Germinal center (tissue), 1 donor: ENCODE results near the gene MEGF11.

Experiments
- DNase-seq: peaks from one replicate; pipeline ENCODE4 v3.0.0; 2012; ENCODE audit warnings: mixed read lengths, low spot score

MEGF11 gene

DNA sequence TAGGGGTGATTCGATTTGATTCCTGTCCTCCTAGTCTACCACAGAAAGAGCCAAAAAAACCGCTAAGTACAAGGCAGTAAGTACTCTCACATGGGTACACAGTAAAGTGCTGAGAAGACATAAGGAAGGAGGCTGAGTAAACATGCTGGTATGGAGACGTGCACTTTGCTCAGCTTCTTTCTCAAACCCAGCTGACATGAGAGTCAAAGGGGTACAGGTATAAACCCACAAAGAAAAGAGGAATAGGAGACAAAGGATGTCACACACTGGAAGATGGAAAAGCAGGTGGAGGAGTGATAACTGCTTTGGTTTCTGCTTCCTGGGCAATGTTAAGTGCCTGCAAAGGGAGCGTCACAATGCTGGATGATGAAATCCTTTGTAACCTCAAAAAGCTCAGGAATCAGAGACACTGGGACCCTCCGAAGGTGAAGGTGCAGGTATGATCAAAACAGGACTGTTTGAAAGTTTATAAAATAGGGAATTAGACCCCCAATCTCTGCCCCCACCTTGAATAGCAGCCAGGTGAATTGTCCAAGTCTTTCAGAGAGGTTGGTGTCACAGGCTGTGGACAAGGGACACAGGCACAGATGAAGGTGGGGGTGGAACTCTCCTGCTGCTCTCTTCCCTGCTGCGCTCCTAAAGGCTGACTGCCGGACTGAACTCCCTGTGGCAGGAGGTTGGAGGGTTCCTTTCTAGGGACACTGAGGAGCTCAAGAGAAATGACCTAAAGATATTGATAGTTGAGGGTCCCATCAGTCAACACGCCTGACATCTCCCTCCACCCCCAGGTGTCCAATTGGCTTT, 282.4 kb downstream of the MEGF11 start:
- DNase-seq, result no peak

DNA sequence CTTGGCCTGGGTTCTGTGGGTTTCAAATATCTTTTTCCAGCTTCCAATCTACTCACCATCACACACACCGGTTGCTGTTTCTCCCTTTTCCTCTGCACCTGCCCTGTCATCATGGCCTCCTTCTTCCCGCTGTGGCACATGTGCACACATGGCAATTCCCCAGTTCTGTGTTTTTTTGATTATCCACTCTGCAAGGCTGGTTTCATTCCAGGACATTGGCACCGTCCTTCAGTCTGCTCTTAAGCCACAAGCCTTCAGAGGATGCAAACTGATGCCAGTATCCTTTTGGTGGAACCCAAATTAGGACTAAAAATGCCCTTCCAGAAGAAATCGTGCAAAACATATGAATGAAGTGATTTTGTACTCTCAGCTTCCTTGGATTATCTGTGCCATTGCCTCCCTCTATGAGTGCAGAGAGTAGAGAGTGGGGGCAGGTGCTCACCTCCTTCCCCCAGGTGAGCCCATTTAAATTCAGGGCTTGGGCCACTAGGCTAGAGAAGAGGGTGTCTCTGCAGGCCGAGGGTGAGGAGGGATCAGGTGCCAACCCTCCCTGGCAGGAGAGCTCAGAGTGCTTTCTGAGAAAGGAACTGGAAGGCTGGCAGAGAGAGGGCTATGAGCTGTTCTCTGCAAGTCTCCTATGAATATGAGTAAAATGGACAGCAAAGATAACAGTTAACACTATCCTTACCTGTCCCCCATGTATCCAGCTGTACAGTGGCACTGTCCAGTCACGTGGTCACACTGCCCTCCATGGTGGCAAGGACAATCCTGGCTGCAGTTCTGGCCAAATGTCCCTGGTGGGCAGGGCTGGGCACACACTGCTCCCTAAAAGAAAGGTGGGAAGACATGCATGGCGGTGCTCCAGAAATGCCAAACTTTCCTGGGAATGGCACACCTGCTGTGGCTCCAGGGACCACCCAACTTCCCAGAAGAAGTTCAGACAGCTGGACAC, 283.4 kb downstream of the MEGF11 start:
- no peak for DNase-seq

DNA sequence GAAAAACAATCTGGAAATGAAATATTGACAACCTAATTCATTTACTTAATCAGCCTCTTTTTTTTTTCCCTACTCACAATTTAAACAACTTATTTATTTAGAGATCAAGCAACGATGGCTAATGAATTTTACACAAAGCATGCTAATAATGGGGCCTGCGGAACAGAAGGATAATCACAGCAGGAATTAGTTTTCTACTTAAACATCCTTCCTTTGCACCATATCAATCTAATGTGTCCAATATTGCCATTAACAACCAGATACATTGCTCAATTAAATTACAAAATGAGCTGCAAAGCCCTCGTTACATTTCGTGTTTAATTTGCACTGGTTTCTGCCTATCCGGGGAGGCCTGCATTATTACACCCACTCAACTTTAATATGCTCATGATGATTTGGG, 285.0 kb downstream of the MEGF11 start:
- DNase-seq, result no peak

DNA sequence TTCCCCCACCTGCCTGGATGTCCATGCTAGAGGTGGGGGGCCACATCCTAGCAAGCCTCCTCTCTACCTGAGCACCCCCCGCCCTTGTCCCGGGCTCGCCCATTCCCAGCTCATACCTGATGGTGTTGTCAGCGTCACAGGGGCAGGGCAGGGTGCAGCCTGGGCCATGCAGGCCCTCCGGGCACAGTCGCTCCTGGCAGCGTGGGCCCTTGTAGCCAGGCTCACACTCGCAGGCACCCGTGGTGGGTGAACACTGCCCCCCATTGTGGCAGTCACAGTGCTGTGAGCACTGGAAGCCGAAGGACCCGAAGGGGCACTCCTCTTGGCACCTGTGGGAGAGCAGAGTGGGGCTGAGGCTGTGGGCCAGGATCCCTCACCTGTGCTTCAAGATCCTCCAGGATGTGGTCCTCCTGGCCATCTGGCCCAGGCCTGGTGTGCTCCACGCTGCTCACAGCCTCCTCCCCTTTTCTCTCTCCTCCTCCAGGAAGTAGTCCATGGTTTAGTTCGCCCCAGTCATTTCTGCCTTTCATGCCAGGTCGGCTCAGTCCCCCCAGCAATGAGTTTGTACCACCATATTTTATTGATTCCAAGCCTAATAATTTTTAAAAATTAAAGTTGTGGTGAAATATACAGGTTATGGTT, 288.6 kb downstream of the MEGF11 start:
- DNase-seq, result no peak

DNA sequence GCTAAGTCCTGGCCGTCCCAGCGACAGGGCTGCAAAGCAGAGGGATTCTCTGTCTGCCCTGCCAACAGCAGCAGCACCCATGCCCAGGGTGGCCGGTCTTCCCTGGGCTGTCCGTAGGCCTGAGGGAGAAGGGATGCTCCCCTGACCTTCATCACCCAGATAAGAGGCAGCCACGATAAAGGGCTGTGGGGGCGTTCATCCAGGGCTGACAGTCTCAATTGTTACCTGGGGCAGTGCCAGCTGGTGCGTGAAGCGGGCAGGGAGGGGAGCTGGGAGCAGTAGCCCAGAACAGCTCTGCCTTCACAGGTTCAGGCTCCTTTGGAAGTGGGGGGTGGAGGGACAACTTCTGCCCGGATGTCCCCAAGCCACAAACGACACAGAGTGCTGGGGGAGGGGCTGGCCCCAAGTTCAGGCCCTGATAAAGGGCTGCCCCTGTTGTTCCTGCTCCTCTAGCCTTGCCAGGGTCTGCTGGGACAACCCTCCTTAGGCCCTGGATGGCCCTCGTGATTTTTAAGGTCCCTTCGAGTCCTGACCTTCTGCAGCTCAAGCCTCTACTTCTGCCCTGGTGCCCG, 289.6 kb downstream of the MEGF11 start:
- no peak for DNase-seq

DNA sequence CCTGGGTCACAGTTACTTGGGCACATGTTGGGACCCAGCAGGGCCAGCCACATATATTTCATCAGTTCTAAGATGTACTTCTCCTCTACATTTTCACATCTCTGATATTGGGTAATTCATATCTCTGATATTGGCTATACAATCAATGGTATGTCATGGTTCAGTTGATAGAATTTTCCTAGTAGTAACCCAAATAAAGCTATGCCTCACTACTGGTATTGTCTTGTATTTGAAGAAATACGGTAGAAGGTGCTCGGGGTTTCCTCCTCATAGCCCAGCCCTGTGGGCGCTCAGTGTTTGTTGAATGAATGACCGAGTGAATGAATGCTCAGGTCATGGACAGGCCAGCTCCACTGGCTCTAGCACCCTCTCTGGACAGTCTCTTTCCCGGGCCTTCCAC, 290.2 kb downstream of the MEGF11 start:
- DNase-seq, result no peak

DNA sequence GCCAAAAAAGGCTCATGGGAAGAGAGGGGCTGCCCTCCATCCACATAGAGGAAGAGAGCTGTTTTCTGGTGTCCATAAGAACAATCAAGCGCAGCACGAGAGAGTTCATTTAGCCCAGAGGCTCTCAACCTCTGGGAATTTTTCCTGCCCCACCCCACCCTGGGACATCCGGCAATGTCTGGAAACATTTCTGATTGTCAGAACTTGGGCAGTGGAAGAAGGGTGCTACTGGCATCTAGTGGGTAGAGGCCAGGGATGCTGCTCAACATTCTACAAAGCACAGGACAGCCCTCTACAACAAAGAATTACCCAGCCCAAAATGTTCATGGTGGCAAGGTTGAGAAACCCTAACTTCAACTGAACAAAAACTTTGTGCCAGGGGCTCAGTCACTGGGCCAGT, 291.4 kb downstream of the MEGF11 start:
- no peak for DNase-seq

DNA sequence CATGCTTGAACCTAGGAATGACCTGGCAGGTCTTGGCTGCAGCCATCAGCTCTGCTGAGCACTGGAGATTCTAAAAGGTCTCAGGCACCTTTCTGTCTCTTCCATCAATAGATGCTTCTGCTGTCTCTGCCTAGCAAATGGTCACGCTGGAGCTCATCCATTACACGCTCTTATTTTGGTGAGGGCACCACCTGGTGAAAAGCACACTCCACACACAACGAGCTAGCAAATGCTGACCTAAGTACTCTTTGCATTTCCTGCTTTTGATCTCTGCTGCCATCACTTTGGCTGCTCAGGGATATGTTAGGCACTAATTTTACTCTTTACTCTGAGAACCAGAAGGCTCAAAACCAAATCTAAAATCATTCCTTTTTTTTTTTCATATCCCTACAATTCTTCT, 293.0 kb downstream of the MEGF11 start:
- no peak for DNase-seq

DNA sequence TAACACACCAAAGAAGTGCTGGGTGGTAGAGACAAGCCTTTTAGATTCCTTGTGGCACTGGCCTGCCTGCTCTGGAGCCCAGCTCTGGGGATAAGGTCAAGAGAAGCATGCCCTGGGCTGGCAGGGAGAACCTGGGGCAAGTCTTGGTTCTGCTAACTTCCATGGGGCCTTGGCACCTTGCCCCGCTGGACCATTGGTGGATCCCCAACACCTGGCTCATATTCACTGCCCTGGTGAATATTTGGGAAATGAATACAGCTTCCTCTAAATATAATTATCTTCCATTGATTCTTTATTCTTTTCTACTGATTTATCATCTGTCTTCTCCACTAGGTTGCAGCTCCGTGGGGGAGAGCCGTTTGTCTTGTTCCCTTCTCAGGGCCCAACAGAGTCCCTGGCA, 294.7 kb downstream of the MEGF11 start:
- DNase-seq, result no peak

DNA sequence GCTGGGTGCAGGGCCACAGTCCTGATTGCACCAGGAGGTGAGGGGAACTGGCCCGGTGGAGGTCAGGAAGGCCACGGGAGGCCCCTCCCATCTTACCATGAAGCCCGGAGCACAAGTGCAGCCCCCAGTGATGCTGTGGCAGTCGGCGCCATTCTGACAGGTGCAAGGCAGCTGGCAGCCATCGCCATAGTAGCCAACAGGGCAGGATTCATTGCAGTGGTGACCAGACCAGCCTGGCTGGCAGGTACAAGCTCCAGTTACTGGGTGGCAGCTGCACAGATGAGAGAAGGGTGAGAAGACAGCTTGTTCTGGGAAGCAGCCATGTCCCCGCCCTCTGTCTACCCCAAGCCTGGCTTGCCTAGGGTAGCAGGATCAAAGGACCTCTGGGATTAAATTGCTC, 296.1 kb downstream of the MEGF11 start:
- no peak for DNase-seq

DNA sequence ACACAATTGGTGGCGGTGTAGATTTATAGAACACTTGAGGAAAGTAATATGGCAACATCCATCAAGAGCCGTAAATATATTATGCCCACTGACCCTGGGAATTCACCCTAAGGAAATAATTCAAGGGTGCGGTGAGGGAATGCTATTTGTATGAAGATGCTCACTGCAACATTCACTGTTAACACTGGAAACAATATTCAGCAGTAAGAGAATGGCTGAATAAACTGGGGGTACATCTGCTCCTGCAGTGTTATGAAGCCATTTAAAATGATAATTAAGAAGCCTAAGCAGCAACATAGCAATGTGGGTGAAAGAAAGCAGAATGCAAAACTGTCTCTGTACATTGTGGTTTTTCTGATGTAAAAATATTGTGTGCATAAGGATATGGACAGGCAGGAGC, 296.7 kb downstream of the MEGF11 start:
- DNase-seq, result no peak

DNA sequence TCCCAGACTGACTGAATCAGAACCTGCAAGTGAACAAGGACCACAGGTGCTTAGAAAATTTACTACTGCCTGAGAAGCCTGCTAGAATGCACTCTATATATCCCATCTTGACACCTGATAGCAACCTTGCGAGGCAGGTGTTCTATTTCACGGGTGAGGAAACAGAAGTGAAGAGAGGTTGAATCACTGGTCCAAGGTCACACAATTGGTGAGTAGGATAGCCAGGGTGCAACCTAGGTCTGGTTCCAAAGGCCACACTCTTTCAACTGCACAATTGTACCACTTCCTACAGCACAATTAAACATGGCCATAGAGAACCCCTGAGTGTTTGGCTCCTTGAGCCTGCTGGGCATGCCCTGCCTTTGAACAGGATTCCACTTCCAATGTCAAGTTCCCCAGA, 297.2 kb downstream of the MEGF11 start:
- DNase-seq, result no peak

DNA sequence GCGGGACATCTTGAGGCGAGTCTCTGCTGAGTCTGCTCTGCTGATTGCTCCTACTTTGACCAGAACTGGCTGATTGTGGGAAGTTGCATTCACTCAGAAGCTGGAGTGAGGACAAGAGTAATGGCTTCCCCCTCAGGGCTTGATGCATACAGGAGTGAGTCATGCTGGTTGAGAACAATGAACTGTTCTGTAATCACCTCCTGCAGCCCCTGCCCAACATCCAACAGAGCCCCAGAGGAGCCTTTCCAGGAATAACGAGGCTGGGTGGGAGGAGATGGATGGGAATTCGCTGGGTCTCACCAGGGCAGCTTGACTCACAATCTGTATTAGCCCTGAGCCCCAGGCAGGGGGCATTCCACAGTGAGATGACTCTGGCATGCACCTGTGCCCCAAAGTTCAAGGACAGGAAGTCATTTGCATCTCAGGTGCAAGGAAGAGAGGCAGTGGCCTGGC, 299.2 kb downstream of the MEGF11 start:
- no peak for DNase-seq

DNA sequence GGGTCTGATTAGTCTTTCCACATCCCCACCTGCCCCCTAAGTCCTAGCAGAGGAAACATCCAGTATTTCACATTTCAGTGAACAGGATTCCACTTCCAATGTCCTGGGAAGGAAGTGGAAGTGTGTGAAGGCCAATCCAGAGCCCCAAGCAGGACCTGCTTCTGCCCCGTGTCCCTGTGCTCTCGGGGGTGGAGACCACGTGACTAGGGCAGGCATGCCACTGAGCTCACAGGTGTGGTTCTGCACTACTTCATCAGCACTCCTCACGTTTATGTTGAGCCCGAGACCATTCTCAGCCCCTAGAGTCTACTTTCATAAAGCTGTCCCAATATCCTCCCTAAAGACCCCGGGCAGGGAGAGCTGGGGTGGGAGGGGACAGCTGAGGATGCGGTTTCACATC, 299.9 kb downstream of the MEGF11 start:
- DNase-seq, result peak; percentile 49

DNA sequence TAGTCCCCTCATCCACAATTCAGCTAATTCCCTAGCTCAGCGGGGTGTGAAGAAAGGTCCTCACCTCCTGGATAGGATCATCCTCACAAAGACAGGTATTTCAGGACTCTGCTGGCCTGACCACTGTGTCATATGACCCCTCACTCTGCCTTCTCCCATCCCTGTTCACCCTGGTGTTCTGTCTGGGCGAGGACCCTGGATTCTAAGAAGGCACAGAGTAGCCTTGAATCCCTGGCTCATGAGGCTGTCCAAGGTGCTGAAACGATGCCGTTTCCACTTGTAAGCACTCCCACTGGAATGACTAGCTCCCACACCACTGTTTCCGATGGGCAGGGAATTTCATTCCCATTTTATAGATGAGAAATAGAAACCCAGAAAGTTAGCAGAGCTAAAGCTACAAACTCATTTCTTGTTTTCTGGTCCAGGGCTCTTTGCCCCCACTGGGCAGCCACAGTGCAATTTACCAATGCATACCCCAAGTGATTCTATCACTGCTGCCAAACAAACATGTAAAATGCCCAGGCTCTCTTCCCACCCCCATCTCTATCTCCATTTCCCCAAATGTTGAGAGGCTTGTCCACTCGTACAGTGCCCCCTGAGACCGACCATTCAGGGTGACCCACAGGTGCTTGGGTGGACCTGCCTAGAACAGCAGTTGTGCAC, 301.0 kb downstream of the MEGF11 start:
- DNase-seq, result no peak

DNA sequence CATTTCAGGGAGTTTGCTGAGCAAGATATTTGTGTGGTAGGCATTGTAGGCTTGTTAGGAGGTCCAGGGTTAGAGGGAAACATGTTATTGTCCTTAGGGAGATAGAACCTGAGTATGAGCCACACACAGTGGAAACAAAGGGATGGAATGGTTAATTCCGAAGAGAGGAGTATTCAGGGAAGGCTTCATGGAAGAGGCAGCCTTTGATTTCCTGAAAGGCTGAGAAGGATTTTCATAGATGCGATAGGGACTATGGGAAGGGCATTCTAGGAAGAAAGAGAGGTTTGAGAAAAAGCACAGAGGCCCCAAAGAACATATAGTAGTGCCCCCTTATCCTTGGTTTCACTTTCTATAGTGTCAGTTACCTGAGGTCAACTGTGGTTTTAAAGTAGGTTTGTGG, 302.5 kb downstream of the MEGF11 start:
- DNase-seq, result no peak

DNA sequence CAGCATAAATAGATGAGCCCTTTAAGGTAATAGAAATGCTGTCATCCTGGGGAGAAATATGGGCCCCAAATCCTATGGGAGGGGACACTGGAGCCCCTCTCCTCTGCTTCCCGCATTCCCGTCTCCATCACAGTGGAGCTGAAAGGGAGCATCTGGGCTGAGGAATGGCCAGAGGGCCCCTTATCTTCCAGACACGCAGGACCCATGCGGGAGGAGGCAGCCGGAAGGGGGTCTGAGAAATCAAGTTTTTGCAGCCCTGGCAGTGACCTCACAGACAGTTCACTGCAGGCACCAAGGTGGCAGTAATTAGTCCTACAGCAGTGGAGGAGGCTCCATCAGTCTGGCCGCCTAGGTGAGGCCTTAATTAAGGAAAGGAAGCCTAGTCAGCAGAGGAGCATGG, 304.1 kb downstream of the MEGF11 start:
- DNase-seq, result no peak

DNA sequence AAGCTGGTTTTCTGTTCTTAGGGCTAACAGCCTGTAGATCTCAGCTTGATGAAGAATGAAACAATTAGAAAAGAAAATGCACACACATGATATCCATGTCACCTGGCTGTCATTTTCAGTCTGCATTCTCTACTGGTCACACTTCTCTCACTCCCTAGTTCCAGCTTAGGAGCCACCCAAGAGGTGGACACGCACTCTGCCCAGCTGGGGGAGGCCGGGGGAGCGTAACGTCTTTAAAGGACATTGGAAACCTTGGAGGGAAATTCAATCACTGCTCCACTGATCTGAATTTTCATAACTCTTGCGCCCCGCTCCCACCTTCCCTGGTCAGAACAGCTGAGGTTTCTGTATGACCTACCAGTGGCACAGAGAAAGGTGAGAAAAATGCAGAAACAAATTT, 304.5 kb downstream of the MEGF11 start:
- no peak for DNase-seq

DNA sequence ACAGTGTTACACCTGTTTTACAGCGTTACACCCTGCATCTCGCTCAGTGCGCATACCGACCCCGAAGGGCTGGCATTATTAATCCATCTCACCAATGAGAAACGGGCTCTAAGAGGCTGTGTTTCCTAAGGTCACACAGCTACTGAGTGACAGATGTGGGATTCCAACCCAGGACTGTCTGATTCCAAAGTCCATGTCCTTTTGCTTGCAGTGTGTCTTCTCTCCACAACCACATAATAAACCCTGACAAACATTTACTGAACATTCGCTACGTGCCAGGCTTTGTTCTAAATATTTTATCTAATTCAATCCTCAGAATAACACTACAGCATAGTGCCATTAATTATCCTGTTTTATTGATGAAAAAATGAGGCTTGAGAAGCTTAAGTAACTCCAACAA, 305.2 kb downstream of the MEGF11 start:
- no peak for DNase-seq

DNA sequence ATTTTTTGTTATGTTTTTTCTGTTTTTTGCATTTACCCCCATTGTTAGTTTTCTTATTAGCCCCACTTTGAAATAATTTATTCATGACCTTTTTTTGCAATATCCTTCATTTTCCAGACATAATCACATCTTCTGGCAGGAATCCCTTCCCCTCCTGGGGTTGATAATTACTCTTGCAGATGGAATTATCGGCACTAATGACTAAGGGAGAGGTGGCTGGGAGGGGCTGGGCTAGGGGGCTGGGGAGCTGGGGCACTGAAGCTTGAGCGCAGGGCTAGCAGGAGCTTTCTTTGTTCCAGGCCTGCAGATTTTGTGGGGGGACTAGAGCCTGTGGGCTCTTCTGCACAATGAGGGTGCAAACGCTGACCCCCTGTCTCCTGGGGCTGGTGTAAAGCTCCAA, 306.5 kb downstream of the MEGF11 start:
- no peak for DNase-seq

DNA sequence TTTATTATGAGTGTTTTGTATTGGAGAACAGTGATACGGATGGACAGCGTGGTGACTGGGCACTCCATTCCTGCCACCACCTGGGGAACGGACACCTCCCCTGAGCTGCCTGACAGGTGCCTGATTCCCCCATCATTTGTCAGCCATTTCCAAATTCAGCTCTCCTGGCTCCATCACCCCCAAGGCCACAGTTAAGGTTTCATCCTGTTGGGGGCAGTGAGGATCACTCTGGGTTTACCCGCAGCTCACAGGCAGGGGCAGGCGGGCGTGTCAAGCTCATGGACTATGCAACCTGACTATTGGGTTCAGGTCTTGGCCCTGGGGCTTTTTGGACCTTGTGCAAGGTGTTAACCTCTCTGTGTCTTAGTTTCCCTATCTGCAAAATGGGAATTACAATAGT, 307.9 kb downstream of the MEGF11 start:
- no peak for DNase-seq

DNA sequence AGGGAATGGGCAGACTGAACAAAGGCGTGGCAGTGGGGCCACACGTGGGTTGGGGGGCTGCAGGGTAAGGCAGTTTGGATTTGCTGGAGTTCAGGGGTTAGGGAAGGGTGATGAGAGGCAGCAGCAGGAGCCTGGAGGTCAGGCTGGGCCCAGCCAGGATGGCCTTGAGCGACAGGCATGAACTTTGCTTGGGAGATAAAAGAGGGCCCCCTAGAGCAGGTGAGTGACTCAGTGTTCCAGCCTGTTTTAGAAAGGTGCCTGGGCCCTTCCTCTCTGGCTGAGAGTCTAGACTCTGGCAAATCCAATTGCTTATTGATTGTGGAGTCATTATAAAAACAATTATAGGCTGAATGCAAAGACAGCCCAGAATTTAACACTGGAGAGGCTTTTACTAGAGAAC, 309.1 kb downstream of the MEGF11 start:
- no peak for DNase-seq
